GM12801 (cell line): ENCODE measurements around the gene SPOCK1.

Experiments
- CTCF ChIP-seq: IDR thresholded peaks from one replicate; pipeline ENCODE4 v1.5.1; 2011; ENCODE audit warnings: control low read depth; ENCODE audit not compliant: insufficient read length; ENCODE audit errors: extremely low read depth

Gene SPOCK1

GRCh38 chr5:136992796-136993489, 506.2 kb downstream of the SPOCK1 start:
- TF ChIP-seq CTCF: no peak

GRCh38 chr5:136985785-136986475, 513.2 kb downstream of the SPOCK1 start:
- no peak for TF ChIP-seq CTCF

- no peak for TF ChIP-seq CTCF
Observed at GRCh38 chr5:136984772-136985446, 514.2 kb downstream of the SPOCK1 start.

GRCh38 chr5:136981936-136982335, 517.2 kb downstream of the SPOCK1 start:
- TF ChIP-seq CTCF: no peak

GRCh38 chr5:136979131-136979530, 520.0 kb downstream of the SPOCK1 start:
- no peak for TF ChIP-seq CTCF

GRCh38 chr5:136963504-136963903, 535.6 kb downstream of the SPOCK1 start:
- TF ChIP-seq CTCF: no peak

GRCh38 chr5:136957428-136957827, 541.7 kb downstream of the SPOCK1 start:
- TF ChIP-seq CTCF: no peak
